Activated CD4-positive, CD25-positive, alpha-beta regulatory T cell (primary cell): ENCODE results near the gene HDHD2.

Source experiments
- DNase-seq, 4 experiments: peaks; one replicate each; lab custom pipeline; 2025; lab: John Stamatoyannopoulos, UW

The HDHD2 gene

GRCh38 chr18:47146206-47146605 is 4.1 kb downstream of the HDHD2 start:
- DNase-seq = no peak

- no peak for DNase-seq
Observed at GRCh38 chr18:47143899-47144485, 6.3 kb downstream of the HDHD2 start.

GRCh38 chr18:47143153-47143552 is 7.1 kb downstream of the HDHD2 start:
- no peak for DNase-seq

GRCh38 chr18:47141289-47141688 is 9.0 kb downstream of the HDHD2 start:
- DNase-seq = no peak

- no peak for DNase-seq
Observed at GRCh38 chr18:47121146-47121545, 29.2 kb downstream of the HDHD2 start.

GRCh38 chr18:47120428-47120827 is 29.9 kb downstream of the HDHD2 start:
- DNase-seq = no peak

GRCh38 chr18:47118981-47119380 is 31.3 kb downstream of the HDHD2 start:
- no peak for DNase-seq

GRCh38 chr18:47115205-47115604 is 35.1 kb downstream of the HDHD2 start:
- no peak for DNase-seq

GRCh38 chr18:47113796-47114540 is 36.3 kb downstream of the HDHD2 start:
- no peak for DNase-seq

GRCh38 chr18:47110492-47111274 is 39.6 kb downstream of the HDHD2 start:
- DNase-seq = no peak

GRCh38 chr18:47109720-47110119 is 40.6 kb downstream of the HDHD2 start:
- DNase-seq = no peak

- no peak for DNase-seq
Observed at GRCh38 chr18:47108998-47109405, 41.3 kb downstream of the HDHD2 start.

GRCh38 chr18:47108373-47108772 is 41.9 kb downstream of the HDHD2 start:
- no peak for DNase-seq

GRCh38 chr18:47100212-47100831 is 50.0 kb downstream of the HDHD2 start:
- peak in 3 of 4 experiments; percentile 7 to 20 (median 20) for DNase-seq

- no peak for DNase-seq
Observed at GRCh38 chr18:47095810-47096209, 54.5 kb downstream of the HDHD2 start.

- no peak for DNase-seq
Observed at GRCh38 chr18:47087676-47088075, 62.6 kb downstream of the HDHD2 start.

GRCh38 chr18:47081578-47081977 is 68.7 kb downstream of the HDHD2 start:
- no peak for DNase-seq

- no peak for DNase-seq
Observed at GRCh38 chr18:47080872-47081271, 69.4 kb downstream of the HDHD2 start.

GRCh38 chr18:47077111-47077510 is 73.2 kb downstream of the HDHD2 start:
- DNase-seq = no peak

GRCh38 chr18:47075098-47075883 is 75.0 kb downstream of the HDHD2 start:
- DNase-seq = no peak

- DNase-seq = no peak
Observed at GRCh38 chr18:47067648-47068047, 82.7 kb downstream of the HDHD2 start.

- DNase-seq = no peak
Observed at GRCh38 chr18:47063096-47063495, 87.2 kb downstream of the HDHD2 start.
